Measurements from ENCODE around the gene ADAMTS16.

The ADAMTS16 gene

GRCh38 chr5:5369051-5369605 is 229.0 kb downstream of the ADAMTS16 start:
- TF ChIP-seq CTCF (IDR thresholded peaks at IDR 0.05; ENCODE audit: low read depth, low read length), result no peak
- no peak overlapping the region for H3K4me3 ChIP-seq (replicated peaks in 1 of 2; ENCODE audit: low read depth in 2 of 2, low read length in 2 of 2)

More at GRCh38 chr5:5369051-5369605, 229.0 kb downstream of the ADAMTS16 start:
- no peak for DNase-seq (ENCODE audit: low read depth in 2 of 2)
